Activated CD4-positive, alpha-beta memory T cell treated with anti-CD3 and anti-CD28 coated beads for 36 hours (primary cell): Measurements from ENCODE around the gene HOXB1. TPM values are rescaled to one million over a fixed set of nuclear protein-coding genes. Genes with fewer than 3 reads are reported as not detected.

Experiments
- CTCF ChIA-PET: fragments of 350-600 bp; sonication (Branson Sonifier 250); formaldehyde crosslinking; loops from one replicate; lab custom pipeline; 2021; ENCODE audit warnings: antibody characterized with exemption, inconsistent platforms; lab: Charles Lee
- POLR2A ChIA-PET: fragments of 350-600 bp; sonication (Branson Sonifier 250); formaldehyde crosslinking; loops from one replicate; lab custom pipeline; 2021; ENCODE audit warnings: antibody characterized with exemption; lab: Charles Lee
- DNase-seq: peaks from one replicate; pipeline ENCODE4 v3.0.0-alpha.2; 2020
- H3K27ac Mint-ChIP-seq: one replicate; pipeline ENCODE4 v1.8.0; 2021; ENCODE audit warnings: mixed read lengths
- H3K27me3 Mint-ChIP-seq: one replicate; pipeline ENCODE4 v1.8.0; 2021; ENCODE audit warnings: mixed read lengths
- H3K36me3 Mint-ChIP-seq: one replicate; pipeline ENCODE4 v1.8.0; 2021; ENCODE audit warnings: mixed read lengths
- H3K4me1 Mint-ChIP-seq: one replicate; pipeline ENCODE4 v1.8.0; 2021; ENCODE audit warnings: low read depth, mixed read lengths
- H3K4me3 Mint-ChIP-seq: one replicate; pipeline ENCODE4 v1.8.0; 2021; ENCODE audit warnings: mild to moderate bottlenecking, mixed read lengths
- H3K9me3 Mint-ChIP-seq: one replicate; pipeline ENCODE4 v1.8.0; 2021; ENCODE audit warnings: mixed read lengths
- intact Hi-C: fragments of 100-400 bp; cut with micrococcal nuclease; formaldehyde crosslinking; loops from one replicate; pipeline ENCODE4 v1.15.1; 2023
- total RNA-seq, 2 experiments: library from RNA; stranded (reverse); gene quantifications; one replicate each; pipeline ENCODE4 v1.2.3, GENCODE V29; 2021

HOXB1 gene
- total RNA-seq, 2 experiments from 2014 or later, result not detected

DNA sequence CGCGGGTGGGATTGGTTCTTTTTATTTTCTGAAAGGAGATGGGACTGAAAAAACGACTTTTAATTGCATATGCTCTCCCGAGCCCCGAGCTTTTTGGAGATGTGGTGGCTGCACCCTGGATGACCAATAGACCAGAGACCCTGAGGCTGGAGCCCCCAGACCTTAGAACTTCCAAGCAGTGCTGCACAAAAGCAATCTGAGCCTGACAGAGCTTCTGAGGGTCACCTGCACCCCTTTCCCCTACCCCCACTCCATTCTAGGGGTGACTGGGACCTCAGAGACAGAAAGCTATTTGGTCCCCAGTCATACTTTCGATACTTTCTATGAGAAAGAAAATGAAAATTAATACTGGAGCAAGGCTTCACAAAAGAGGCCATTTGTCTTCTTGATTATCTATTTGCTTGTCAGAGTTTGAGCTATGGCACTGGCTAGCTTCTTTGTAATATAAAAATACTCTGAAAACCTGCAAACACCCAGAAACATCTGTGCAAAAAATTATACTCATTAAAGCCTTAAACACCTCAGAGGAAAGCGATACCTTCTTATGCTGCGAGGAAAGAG lies 43.8 kb upstream of the HOXB1 start:
- ChIA-PET CTCF (interaction anchor here (0.6 to 2.1 kb wide), 3 partner anchors 13 to 151 kb away, joined by 3 to 5 read pairs (median 3); no protein-coding TSS in a partner anchor), POLR2A (no interaction called here)
- no peak overlapping the region for H3K27ac Mint-ChIP-seq
- H3K27me3 Mint-ChIP-seq, result peaks cover 13% of the 10 kb centered on the region
- DNase-seq, result no peak
- intact Hi-C loops, result loop anchor here (5.0 kb wide), 1 partner anchor 32 kb away; no protein-coding TSS in a partner anchor
- no peaks in the 10 kb centered on the region for H3K9me3 Mint-ChIP-seq
- H3K4me1 Mint-ChIP-seq, result peaks cover 17% of the 10 kb centered on the region
- no peaks in the 10 kb centered on the region for H3K36me3 Mint-ChIP-seq
- no peak overlapping the region for H3K4me3 Mint-ChIP-seq

DNA sequence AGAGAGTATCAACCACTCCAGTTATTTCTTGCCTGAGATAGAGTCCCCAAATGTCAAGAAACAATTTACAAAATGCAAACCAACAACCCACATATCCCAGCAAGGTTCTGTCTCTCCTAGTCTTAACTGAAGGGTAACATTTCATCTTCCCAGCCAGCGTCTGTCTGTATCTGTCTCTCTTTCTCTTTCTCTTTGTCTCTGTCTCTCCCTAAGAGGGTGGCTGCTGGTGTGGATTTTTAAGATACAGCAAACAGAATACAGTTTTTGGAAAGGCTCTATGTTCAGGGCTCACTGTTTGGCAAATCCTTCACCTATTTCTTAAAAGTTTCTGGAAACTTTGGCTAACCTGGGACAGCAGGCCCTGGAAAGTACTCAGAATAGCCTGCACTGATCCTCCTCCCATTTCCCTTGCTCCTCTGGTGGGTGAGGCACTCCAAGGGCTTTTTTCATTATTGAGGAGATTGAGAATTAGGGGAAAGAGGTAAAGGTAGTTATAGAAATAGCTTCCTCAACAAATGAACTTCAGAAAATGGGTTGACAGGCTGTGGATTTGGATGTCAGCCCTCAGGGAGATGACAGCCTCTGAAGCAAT lies 41.1 kb upstream of the HOXB1 start:
- intact Hi-C loops, result no loop called here
- no peaks in the 10 kb centered on the region for H3K36me3 Mint-ChIP-seq
- POLR2A ChIA-PET, result no interaction called here

DNA sequence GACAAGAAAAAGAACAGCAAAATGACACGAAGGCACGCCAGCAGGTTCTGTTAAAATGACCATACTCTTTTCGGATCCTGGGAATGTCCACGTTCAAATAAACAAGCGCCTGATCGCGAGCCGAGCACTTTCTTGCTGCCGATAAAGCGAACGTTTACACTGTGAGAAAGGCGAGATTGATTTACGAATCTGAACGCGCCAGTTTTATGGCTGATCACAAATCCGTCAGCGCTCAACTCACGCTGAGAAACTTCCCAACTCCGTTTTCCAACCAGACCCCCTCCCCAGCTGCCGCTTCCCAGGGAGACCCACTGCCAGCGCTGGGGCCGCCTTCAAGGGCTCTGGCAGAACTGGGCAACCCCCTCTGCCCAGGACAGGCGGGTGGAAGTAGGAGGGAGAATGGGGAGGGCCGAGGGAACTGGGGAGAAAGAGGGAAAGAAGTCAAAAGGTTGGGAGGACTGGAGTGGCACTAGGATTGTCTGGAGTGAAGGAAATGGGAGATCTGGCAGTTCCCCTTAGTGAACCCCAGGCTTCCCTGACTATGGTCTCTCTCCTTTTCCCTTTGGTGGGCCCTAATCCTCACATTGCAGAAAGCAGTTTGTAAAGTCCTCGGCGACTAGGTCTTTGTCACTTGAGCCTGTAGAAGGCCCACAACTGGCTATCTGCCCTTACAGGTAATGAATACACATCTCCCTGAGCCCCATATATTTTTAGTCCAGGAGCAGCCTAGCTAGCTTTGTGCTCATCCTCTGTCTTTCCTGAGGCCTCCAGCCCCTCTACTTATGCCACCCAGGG lies 40.4 kb upstream of the HOXB1 start:
- Mint-ChIP-seq H3K4me3 (no peak overlapping the region), H3K9me3 (no peaks in the 10 kb centered on the region), H3K27ac (no peak overlapping the region), H3K4me1 (peaks cover 3% of the 10 kb centered on the region), H3K36me3 (no peaks in the 10 kb centered on the region), H3K27me3 (peaks cover 8% of the 10 kb centered on the region)
- ChIA-PET POLR2A (no interaction called here), CTCF (no interaction called here)
- DNase-seq, result no peak
- intact Hi-C loops, result no loop called here

More for the DNA sequence above, 41.1 kb upstream of the HOXB1 start:
- CTCF ChIA-PET, result no interaction called here
- Mint-ChIP-seq H3K4me1 (peaks cover 5% of the 10 kb centered on the region), H3K9me3 (no peaks in the 10 kb centered on the region), H3K4me3 (no peak overlapping the region), H3K27ac (no peak overlapping the region), H3K27me3 (peaks cover 10% of the 10 kb centered on the region)
- DNase-seq, result no peak

DNA sequence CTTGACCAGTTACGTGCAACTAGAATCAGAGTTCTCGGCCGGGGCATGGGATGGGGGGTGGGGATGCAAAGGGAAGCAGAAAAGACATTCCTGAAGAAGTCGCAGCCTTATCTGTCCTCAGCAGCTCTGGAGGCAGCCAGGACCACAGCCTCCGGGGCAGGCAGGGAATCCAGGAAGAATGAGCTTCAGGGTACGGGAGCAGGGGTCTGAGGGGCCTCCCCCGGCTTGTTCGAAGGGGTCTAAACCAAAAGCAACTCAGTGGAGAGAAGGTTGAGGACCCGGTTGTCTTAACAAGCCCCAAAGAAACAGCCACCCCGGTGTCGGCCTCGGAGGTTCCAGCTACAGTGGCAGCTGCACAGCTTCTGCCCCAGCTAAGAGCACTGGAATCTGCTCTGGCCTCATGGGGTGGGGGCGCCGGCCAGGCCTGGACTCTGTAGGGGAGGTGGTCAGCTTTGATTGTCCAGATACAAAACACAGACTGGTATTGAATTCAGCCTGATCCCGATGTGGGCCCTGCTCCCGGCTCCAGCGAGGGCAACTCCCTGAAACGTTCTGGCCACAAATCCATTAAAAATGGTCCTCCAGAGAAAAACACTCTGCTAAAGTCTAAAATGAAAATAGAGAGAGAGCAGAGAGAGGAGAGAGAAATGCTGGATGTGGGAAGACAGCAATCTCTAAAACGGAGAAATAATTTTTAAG lies 39.7 kb upstream of the HOXB1 start:
- no peak for DNase-seq
- ChIA-PET CTCF (interaction anchor here (1.4 kb wide), 1 partner anchor 22 kb away, joined by 5 read pairs; no protein-coding TSS in a partner anchor), POLR2A (no interaction called here)
- no peak overlapping the region for H3K4me3 Mint-ChIP-seq
- H3K36me3 Mint-ChIP-seq, result no peaks in the 10 kb centered on the region
- H3K27ac Mint-ChIP-seq, result no peak overlapping the region
- H3K27me3 Mint-ChIP-seq, result peaks cover 8% of the 10 kb centered on the region
- intact Hi-C loops, result no loop called here
- no peaks in the 10 kb centered on the region for H3K9me3 Mint-ChIP-seq
- H3K4me1 Mint-ChIP-seq, result peaks cover 3% of the 10 kb centered on the region

DNA sequence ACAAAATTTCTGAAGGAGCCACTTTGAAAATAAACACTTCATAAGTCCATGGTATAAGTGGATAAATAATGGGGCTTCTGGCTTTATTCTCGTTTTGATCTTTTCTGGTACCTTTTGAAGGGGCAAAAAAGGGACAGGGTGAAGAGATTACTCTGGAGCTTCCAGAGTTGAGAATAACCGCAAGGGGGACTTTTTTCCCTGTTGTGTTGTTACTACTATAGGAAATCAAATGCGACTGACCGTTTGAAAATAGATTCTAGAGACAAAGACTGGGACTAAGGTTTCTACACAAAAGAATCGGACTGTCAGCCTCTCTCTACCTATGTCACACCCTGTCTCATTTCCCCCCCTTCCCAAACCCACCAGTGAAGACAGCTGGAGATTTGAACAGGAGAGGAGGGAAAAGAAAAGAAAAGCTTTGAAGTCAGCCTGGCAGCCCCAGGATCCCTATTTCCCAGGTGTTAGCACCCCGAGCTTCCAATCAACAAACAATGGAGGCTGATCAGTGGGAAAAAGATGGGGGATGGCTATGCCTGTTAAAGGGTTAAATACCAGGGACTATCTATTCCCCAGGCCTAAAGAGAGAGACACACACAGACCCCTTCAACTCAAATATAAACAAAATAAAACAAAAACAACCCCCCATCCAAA lies 39.0 kb upstream of the HOXB1 start:
- CTCF ChIA-PET, result interaction anchor here (1.4 kb wide), 1 partner anchor 23 kb away, joined by 5 read pairs; no protein-coding TSS in a partner anchor
- Mint-ChIP-seq H3K4me1 (peaks cover 3% of the 10 kb centered on the region), H3K36me3 (no peaks in the 10 kb centered on the region), H3K27me3 (peaks cover 8% of the 10 kb centered on the region), H3K4me3 (no peak overlapping the region), H3K9me3 (no peaks in the 10 kb centered on the region), H3K27ac (no peak overlapping the region)
- intact Hi-C loops, result no loop called here
- no peak for DNase-seq
- POLR2A ChIA-PET, result no interaction called here

DNA sequence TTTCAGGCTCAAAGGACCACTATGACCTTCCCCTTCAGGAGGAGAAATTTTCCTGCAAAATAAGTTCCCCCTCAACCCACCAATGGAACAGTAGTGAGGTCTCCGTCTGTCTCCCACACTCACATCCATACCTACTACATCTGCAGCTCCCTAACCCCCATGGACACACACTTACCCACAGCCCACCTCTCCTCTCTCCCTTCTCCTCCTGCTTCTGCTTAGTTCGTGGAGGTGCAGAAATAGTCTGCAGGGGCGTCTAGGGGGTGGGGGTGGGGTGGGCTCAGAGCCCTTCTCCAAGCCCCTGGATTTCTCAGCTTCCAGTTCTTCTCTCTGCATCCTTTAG lies 38.4 kb upstream of the HOXB1 start:
- POLR2A ChIA-PET, result no interaction called here
- H3K27ac Mint-ChIP-seq, result no peak overlapping the region

DNA sequence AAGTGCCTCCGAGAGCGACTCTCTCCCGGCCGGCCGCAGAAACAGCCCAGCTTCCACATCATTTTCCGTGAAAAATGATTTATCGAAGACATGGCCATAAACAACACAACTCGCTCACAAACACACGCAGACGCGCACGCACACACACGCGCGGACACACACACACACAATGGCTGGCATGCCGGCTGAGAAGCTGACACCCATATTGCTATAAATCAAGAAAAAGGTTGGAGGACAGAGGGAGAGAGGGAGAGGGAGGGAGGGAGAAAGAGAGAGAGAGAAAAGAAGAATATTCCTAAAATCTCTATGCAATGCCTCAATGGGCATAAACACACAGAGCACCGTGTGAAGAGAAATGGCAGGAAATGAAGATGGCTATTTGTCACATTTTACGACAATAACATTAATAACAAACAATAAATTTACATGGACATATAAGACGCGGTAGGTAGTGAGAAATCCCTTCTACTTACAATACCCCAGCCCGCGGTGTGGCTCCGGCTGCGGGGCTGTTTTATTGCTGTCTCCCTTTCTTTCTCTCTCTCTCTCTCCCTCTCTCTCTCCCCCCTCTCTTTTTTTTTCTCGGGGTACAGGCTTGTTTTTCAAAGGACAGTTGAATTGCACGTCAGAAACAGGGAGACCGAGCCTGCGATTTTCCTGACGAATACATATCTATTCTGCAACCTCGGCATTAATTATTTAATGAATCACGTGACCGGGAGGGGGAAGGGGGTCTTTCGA lies 37.9 kb upstream of the HOXB1 start:
- Mint-ChIP-seq H3K4me3 (no peak overlapping the region), H3K27ac (no peak overlapping the region), H3K9me3 (no peaks in the 10 kb centered on the region), H3K4me1 (peaks cover 3% of the 10 kb centered on the region), H3K27me3 (peaks cover 10% of the 10 kb centered on the region), H3K36me3 (no peaks in the 10 kb centered on the region)
- no peak for DNase-seq
- intact Hi-C loops, result no loop called here
- CTCF ChIA-PET, result no interaction called here
- POLR2A ChIA-PET, result no interaction called here

More for the DNA sequence above, 38.4 kb upstream of the HOXB1 start:
- CTCF ChIA-PET, result interaction anchor here (1.4 kb wide), 1 partner anchor 24 kb away, joined by 5 read pairs; no protein-coding TSS in a partner anchor
- no peak overlapping the region for H3K4me3 Mint-ChIP-seq
- no peaks in the 10 kb centered on the region for H3K9me3 Mint-ChIP-seq
- no peaks in the 10 kb centered on the region for H3K36me3 Mint-ChIP-seq
- intact Hi-C loops, result no loop called here
- peaks cover 3% of the 10 kb centered on the region for H3K4me1 Mint-ChIP-seq
- H3K27me3 Mint-ChIP-seq, result peaks cover 8% of the 10 kb centered on the region
- no peak for DNase-seq

DNA sequence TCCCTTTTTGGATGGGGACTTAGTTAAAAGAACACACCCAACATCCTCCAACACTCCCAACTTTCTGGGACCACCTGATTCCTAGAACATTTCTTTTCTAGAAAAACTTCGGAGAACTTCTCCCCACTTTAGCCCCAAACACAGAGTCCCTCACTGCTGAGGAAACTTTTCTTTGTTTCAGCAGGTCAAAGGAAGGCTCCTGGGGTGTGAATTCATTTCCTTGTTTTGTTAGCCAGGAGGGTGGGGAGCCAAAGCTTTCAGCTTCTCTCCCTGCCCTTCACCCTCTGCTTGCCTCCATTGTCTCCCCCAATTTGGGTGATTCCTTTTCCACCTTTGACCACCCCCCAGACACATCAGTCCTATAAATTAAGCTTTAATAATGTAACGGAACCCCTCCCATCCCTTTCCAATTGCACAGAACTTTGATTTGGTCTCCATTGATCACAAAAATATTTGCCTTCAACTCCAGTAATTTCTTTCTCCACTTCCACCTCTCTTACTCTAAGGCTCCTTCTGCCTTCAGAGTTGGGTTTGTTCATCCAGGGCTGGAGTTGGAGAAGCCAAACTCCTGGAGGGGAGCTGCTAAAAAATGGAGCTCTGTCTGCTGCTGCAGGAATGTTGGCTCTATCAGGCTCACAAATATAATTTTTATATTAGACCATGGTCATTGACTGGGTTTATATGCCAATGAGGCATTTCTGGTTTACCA lies 37.0 kb upstream of the HOXB1 start:
- no peak overlapping the region for H3K27ac Mint-ChIP-seq
- intact Hi-C loops, result no loop called here
- CTCF ChIA-PET, result interaction anchor here (0.6 to 1.0 kb wide), 2 partner anchors 111 to 143 kb away, joined by 3 to 4 read pairs; no protein-coding TSS in a partner anchor
- peaks cover 3% of the 10 kb centered on the region for H3K4me1 Mint-ChIP-seq
- POLR2A ChIA-PET, result interaction anchor here (1.0 kb wide), 1 partner anchor 26 kb away, joined by 3 read pairs; no protein-coding TSS in a partner anchor
- H3K4me3 Mint-ChIP-seq, result no peak overlapping the region
- DNase-seq, result no peak
- peaks cover 10% of the 10 kb centered on the region for H3K27me3 Mint-ChIP-seq
- no peaks in the 10 kb centered on the region for H3K9me3 Mint-ChIP-seq
- H3K36me3 Mint-ChIP-seq, result no peaks in the 10 kb centered on the region

DNA sequence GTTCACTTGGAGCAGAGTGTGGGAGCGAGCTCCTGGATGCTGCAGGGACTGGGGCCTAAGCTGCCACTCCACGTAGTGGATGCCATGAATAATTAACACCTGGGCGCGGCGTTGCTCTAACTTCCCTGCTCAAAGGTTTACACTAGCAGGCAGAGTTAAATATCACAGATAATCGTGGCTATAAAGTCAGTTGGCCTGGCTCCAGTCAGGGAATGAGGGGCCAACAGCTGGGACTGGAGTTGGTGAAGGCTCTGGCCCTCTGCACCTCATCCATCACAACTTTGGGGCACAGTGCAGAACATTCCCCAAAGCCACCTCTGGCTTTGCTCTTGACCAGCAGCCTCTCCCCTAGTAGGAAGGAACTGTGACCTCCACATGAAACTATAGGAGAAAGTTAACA lies 36.4 kb upstream of the HOXB1 start:
- intact Hi-C loops, result no loop called here
- no peak for DNase-seq
- POLR2A ChIA-PET, result interaction anchor here (1.0 kb wide), 1 partner anchor 26 kb away, joined by 3 read pairs; no protein-coding TSS in a partner anchor

DNA sequence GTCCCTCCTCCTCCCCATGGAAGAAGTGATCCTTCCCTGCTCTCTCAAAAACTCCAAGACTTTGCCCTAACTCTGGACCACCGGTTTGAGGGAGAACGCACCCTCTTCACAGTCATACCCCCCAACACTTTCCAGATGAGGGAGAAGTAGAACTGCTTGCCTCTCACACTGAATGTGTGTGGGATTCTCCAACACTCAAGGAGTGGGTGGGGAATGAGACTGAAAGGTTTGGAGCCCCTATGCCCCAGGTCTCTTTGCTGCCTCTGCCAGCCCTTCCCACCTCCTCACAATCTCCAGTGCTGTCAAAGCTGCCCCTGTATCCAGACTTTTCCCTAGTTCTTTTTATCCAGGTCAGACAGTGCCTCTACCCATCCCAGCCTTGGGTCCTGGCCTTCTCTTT lies 35.9 kb upstream of the HOXB1 start:
- peaks cover 10% of the 10 kb centered on the region for H3K27me3 Mint-ChIP-seq
- CTCF ChIA-PET, result interaction anchor here (0.6 to 1.4 kb wide), 2 partner anchors 26 to 142 kb away, joined by 3 to 4 read pairs; no protein-coding TSS in a partner anchor
- intact Hi-C loops, result no loop called here

More for the DNA sequence above, 36.4 kb upstream of the HOXB1 start:
- H3K4me3 Mint-ChIP-seq, result no peak overlapping the region
- peaks cover 10% of the 10 kb centered on the region for H3K27me3 Mint-ChIP-seq
- CTCF ChIA-PET, result interaction anchor here (0.6 to 1.4 kb wide), 3 partner anchors 26 to 143 kb away, joined by 3 to 4 read pairs (median 3); no protein-coding TSS in a partner anchor
- H3K9me3 Mint-ChIP-seq, result no peaks in the 10 kb centered on the region
- H3K27ac Mint-ChIP-seq, result no peak overlapping the region
- no peaks in the 10 kb centered on the region for H3K36me3 Mint-ChIP-seq
- H3K4me1 Mint-ChIP-seq, result peaks cover 3% of the 10 kb centered on the region

More for the DNA sequence above, 35.9 kb upstream of the HOXB1 start:
- POLR2A ChIA-PET, result no interaction called here
- Mint-ChIP-seq H3K27ac (no peak overlapping the region), H3K4me3 (no peak overlapping the region), H3K9me3 (no peaks in the 10 kb centered on the region), H3K36me3 (no peaks in the 10 kb centered on the region), H3K4me1 (peaks cover 3% of the 10 kb centered on the region)
- DNase-seq, result no peak
